HCT116 (cell line): ENCODE measurements around the gene ZNF214.
"Not testable (repeated sequence)": the region's sequence is repeated elsewhere in the genome, so short reads cannot be mapped to it uniquely, and the experiment has no call there.

Experiments used
- ATF3 ChIP-seq: IDR thresholded peaks from 2 replicates; pipeline ENCODE4 v1.6.1; 2012
- CTCF ChIP-seq, 3 experiments: fragments of 200-600 bp in 1 of 3; sonication (generic) in 1 of 3; IDR thresholded peaks in 2 of 3; conservative IDR thresholded peaks in 1 of 3; 2 replicates each; pipeline ENCODE4 v1.5.1; 2012 to 2017; ENCODE audit warnings: low read depth in 2 of 3, low read length in 2 of 3, antibody characterized with exemption in 1 of 3, borderline replicate concordance in 1 of 3, control low read depth in 1 of 3, mild to moderate bottlenecking in 1 of 3, mixed read lengths in 1 of 3, mixed run types in 1 of 3, moderate library complexity in 1 of 3; ENCODE audit not compliant: insufficient read depth in 1 of 3
- POLR2A ChIP-seq: IDR thresholded peaks from 2 replicates; pipeline ENCODE4 v1.7.0; 2011; ENCODE audit warnings: borderline replicate concordance; ENCODE audit not compliant: insufficient read depth, insufficient read length; ENCODE audit errors: extremely low read depth

GRCh38 chr11:6969854-6970253 is 50.3 kb downstream of the ZNF214 start:
- not testable (repeated sequence) for TF ChIP-seq CTCF (IDR thresholded peaks at IDR 0.05 in 2 of 3, conservative IDR thresholded peaks at IDR 0.05 in 1 of 3; ENCODE audit: borderline replicate concordance in 1 of 3, insufficient read depth in 1 of 3, low read depth in 2 of 3, low read length in 2 of 3); POLR2A; ATF3
